Ishikawa (cell line): ENCODE results near the gene FTO.

Experiments used
- CEBPB ChIP-seq: IDR thresholded peaks from 2 replicates; pipeline ENCODE4 v1.6.1; 2012
- CREB1 ChIP-seq: IDR thresholded peaks from 2 replicates; pipeline ENCODE4 v1.6.1; 2012; ENCODE audit warnings: low read depth
- EGR1 ChIP-seq: IDR thresholded peaks from 2 replicates; pipeline ENCODE4 v1.6.1; 2012
- EP300 ChIP-seq: IDR thresholded peaks from 2 replicates; pipeline ENCODE4 v1.6.1; 2012; ENCODE audit warnings: borderline replicate concordance
- FOXM1 ChIP-seq: IDR thresholded peaks from 2 replicates; pipeline ENCODE4 v1.6.1; 2012; ENCODE audit warnings: low read depth, borderline replicate concordance
- MAX ChIP-seq: IDR thresholded peaks from 2 replicates; pipeline ENCODE4 v1.6.1; 2012
- NFIC ChIP-seq: IDR thresholded peaks from 2 replicates; pipeline ENCODE4 v1.6.1; 2012
- RAD21 ChIP-seq: IDR thresholded peaks from 2 replicates; pipeline ENCODE4 v1.6.1; 2012; ENCODE audit warnings: low read depth
- REST ChIP-seq: IDR thresholded peaks from 2 replicates; pipeline ENCODE4 v1.6.1; 2012; ENCODE audit warnings: low read depth, mild to moderate bottlenecking
- TAF1 ChIP-seq: IDR thresholded peaks from 2 replicates; pipeline ENCODE4 v1.6.1; 2012; ENCODE audit warnings: low read depth, mild to moderate bottlenecking
- TCF12 ChIP-seq: IDR thresholded peaks from 2 replicates; pipeline ENCODE4 v1.6.1; 2012; ENCODE audit warnings: low read depth
- TEAD4 ChIP-seq: IDR thresholded peaks from 2 replicates; pipeline ENCODE4 v1.6.1; 2012
- USF1 ChIP-seq: IDR thresholded peaks from 2 replicates; pipeline ENCODE4 v1.6.1; 2012
- YY1 ChIP-seq: IDR thresholded peaks from 2 replicates; pipeline ENCODE4 v1.6.1; 2012; ENCODE audit warnings: low read depth
- ZBTB7A ChIP-seq: IDR thresholded peaks from 2 replicates; pipeline ENCODE4 v1.6.1; 2012; ENCODE audit warnings: low read depth

The FTO gene

GRCh38 chr16:53849994-53850393, 146.0 kb downstream of the FTO start:
- TF ChIP-seq EGR1 (no peak), RAD21 (no peak), MAX (no peak), TAF1 (no peak), TEAD4 (no peak), CREB1 (no peak), REST (no peak), CEBPB (no peak), USF1 (no peak), ZBTB7A (no peak), TCF12 (no peak), NFIC (no peak), EP300 (no peak), FOXM1 (no peak)

GRCh38 chr16:53852678-53853077, 148.7 kb downstream of the FTO start:
- TF ChIP-seq CEBPB (no peak), NFIC (no peak), ZBTB7A (no peak), TAF1 (no peak), EP300 (no peak)

GRCh38 chr16:53855056-53855455, 151.1 kb downstream of the FTO start:
- TF ChIP-seq EP300: no peak
- no peak for TF ChIP-seq TAF1
- no peak for TF ChIP-seq REST
- TF ChIP-seq ZBTB7A: no peak
- no peak for TF ChIP-seq MAX
- TF ChIP-seq USF1: no peak
- TF ChIP-seq RAD21: no peak
- no peak for TF ChIP-seq EGR1
- no peak for TF ChIP-seq FOXM1
- TF ChIP-seq CEBPB: no peak
- no peak for TF ChIP-seq TEAD4
- TF ChIP-seq NFIC: no peak
- TF ChIP-seq YY1: no peak
- TF ChIP-seq CREB1: no peak
- TF ChIP-seq TCF12: no peak

GRCh38 chr16:53855511-53855910, 151.6 kb downstream of the FTO start:
- no peak for TF ChIP-seq REST
- no peak for TF ChIP-seq USF1
- no peak for TF ChIP-seq TEAD4
- no peak for TF ChIP-seq CEBPB
- no peak for TF ChIP-seq TAF1
- no peak for TF ChIP-seq YY1
- no peak for TF ChIP-seq TCF12
- TF ChIP-seq ZBTB7A: no peak

- TF ChIP-seq TAF1: no peak
- TF ChIP-seq TEAD4: no peak
- TF ChIP-seq NFIC: no peak
- no peak for TF ChIP-seq RAD21
- TF ChIP-seq REST: no peak
- TF ChIP-seq MAX: no peak
- TF ChIP-seq CREB1: no peak
- TF ChIP-seq EP300: no peak
- no peak for TF ChIP-seq USF1
- no peak for TF ChIP-seq FOXM1
- no peak for TF ChIP-seq TCF12
- no peak for TF ChIP-seq YY1
- TF ChIP-seq ZBTB7A: no peak
- no peak for TF ChIP-seq EGR1
- TF ChIP-seq CEBPB: no peak
Measured at GRCh38 chr16:53859995-53860540, 156.1 kb downstream of the FTO start.
